ENCODE results near the gene OTOF. TPM values are rescaled to one million over a fixed set of nuclear protein-coding genes. Genes with fewer than 3 reads are reported as not detected.

Gene OTOF
- polyA plus RNA-seq, 3 donors = 0.51 TPM; not detected in 2

DNA sequence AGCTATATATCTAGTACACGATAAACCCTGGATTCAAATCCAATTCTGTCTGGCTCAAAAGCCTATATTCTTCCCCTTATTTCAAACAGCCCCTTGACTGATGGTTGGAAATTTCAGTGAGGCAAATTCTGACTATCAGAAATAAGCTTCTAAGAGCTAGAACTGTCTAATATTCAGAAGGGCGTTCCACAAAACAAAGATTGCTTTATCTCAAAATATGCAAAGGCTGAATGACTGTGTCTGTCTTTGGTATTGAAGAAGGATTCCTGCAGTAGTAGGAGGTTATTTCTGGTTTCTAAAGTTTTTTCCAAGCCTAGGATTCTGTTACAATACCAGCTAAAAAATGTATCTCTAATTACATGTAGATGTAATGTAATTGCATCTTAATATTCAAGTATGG, 45.1 kb downstream of the OTOF start:
- Mint-ChIP-seq H3K27me3 (ENCODE audit: low read depth in 3 of 3) (peaks cover 0 to 7% (median 5%) of the 10 kb centered on the region in 3 donors), H3K9me3 (no peaks in the 10 kb centered on the region), H3K27ac (no peak overlapping the region), H3K36me3 (no peaks in the 10 kb centered on the region), H3K4me1 (peaks cover 6% of the 10 kb centered on the region), H3K4me3 (no peak overlapping the region)
- Histone ChIP-seq H3K4me1 (ENCODE audit: control insufficient read depth in 1 of 2, insufficient read depth in 2 of 2, low read length in 2 of 2) (no peaks in the 10 kb centered on the region), H3K79me2 (ENCODE audit: insufficient read depth, low read length) (no peaks in the 10 kb centered on the region), H2AFZ (ENCODE audit: insufficient read depth, low read depth, low read length, poor library complexity, severe bottlenecking) (no peak overlapping the region), H3K27ac (ENCODE audit: low read depth in 1 of 2, low read length in 2 of 2) (no peak overlapping the region), H3K36me3 (replicated peaks in 1 of 2; ENCODE audit: control insufficient read depth in 1 of 2, insufficient read depth in 2 of 2, low read length in 2 of 2) (no peaks in the 10 kb centered on the region), H3K4me3 (replicated peaks in 1 of 3; ENCODE audit: low read depth in 2 of 3, low read length in 3 of 3) (no peak overlapping the region), H4K20me1 (ENCODE audit: insufficient read depth, low read length) (no peaks in the 10 kb centered on the region), H3K9ac (ENCODE audit: insufficient read depth, low read length, poor library complexity, severe bottlenecking) (no peak overlapping the region), H3K27me3 (ENCODE audit: control insufficient read depth in 2 of 2, insufficient read depth in 2 of 2, low read length in 2 of 2) (no peaks in the 10 kb centered on the region), H3K9me3 (replicated peaks in 1 of 2; ENCODE audit: control insufficient read depth in 1 of 2, insufficient read depth in 1 of 2, low read length in 2 of 2) (no peaks in the 10 kb centered on the region), H3K4me2 (replicated peaks; ENCODE audit: extremely low read depth, low read length, poor library complexity, severe bottlenecking) (no peak overlapping the region)
- TF ChIP-seq, protein P1, sequence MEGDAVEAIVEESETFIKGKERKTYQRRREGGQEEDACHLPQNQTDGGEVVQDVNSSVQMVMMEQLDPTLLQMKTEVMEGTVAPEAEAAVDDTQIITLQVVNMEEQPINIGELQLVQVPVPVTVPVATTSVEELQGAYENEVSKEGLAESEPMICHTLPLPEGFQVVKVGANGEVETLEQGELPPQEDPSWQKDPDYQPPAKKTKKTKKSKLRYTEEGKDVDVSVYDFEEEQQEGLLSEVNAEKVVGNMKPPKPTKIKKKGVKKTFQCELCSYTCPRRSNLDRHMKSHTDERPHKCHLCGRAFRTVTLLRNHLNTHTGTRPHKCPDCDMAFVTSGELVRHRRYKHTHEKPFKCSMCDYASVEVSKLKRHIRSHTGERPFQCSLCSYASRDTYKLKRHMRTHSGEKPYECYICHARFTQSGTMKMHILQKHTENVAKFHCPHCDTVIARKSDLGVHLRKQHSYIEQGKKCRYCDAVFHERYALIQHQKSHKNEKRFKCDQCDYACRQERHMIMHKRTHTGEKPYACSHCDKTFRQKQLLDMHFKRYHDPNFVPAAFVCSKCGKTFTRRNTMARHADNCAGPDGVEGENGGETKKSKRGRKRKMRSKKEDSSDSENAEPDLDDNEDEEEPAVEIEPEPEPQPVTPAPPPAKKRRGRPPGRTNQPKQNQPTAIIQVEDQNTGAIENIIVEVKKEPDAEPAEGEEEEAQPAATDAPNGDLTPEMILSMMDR (IDR thresholded peaks at IDR 0.05) = no peak
- whole genome bisulfite sequencing (ENCODE audit: insufficient coverage) = no CpG with 5 or more reads among the region's 2 CpGs
- intact Hi-C loops (cut with micrococcal nuclease) = no loop called here
- DNase-seq = no peak

GRCh38 chr2:26432363-26432762, 45.6 kb downstream of the OTOF start:
- H3K9me3 Mint-ChIP-seq = no peaks in the 10 kb centered on the region
- no peaks in the 10 kb centered on the region for H3K27me3 ChIP-seq (ENCODE audit: control insufficient read depth in 2 of 2, insufficient read depth in 2 of 2, low read length in 2 of 2)

More at GRCh38 chr2:26432363-26432762, 45.6 kb downstream of the OTOF start:
- Mint-ChIP-seq H3K4me1 (peaks cover 6% of the 10 kb centered on the region), H3K4me3 (no peak overlapping the region), H3K27ac (no peak overlapping the region), H3K27me3 (ENCODE audit: low read depth in 3 of 3) (peaks cover 0 to 7% (median 5%) of the 10 kb centered on the region in 3 donors), H3K36me3 (no peaks in the 10 kb centered on the region)
- no peak overlapping the region for H2AFZ ChIP-seq (ENCODE audit: insufficient read depth, low read depth, low read length, poor library complexity, severe bottlenecking)
- H3K27ac ChIP-seq (ENCODE audit: low read depth in 1 of 2, low read length in 2 of 2) = no peak overlapping the region
- H3K79me2 ChIP-seq (ENCODE audit: insufficient read depth, low read length) = no peaks in the 10 kb centered on the region
- H3K4me3 ChIP-seq (replicated peaks in 1 of 3; ENCODE audit: low read depth in 2 of 3, low read length in 3 of 3) = no peak overlapping the region
- H3K36me3 ChIP-seq (replicated peaks in 1 of 2; ENCODE audit: control insufficient read depth in 1 of 2, insufficient read depth in 2 of 2, low read length in 2 of 2) = no peaks in the 10 kb centered on the region
- no peaks in the 10 kb centered on the region for H3K9me3 ChIP-seq (replicated peaks in 1 of 2; ENCODE audit: control insufficient read depth in 1 of 2, insufficient read depth in 1 of 2, low read length in 2 of 2)
- H4K20me1 ChIP-seq (ENCODE audit: insufficient read depth, low read length) = no peaks in the 10 kb centered on the region
- intact Hi-C loops (cut with micrococcal nuclease) = no loop called here
- TF ChIP-seq, protein P1 (IDR thresholded peaks at IDR 0.05) = no peak
- H3K4me1 ChIP-seq (ENCODE audit: control insufficient read depth in 1 of 2, insufficient read depth in 2 of 2, low read length in 2 of 2) = no peaks in the 10 kb centered on the region
- no peak overlapping the region for H3K4me2 ChIP-seq (replicated peaks; ENCODE audit: extremely low read depth, low read length, poor library complexity, severe bottlenecking)
- DNase-seq = no peak
- no peak overlapping the region for H3K9ac ChIP-seq (ENCODE audit: insufficient read depth, low read length, poor library complexity, severe bottlenecking)

Measured in CD14-positive monocyte (primary cell).